Progenitor cell of endocrine pancreas (in vitro differentiated cells): Measurements from ENCODE around the gene GPR35. TPM values are rescaled to one million over a fixed set of nuclear protein-coding genes. Genes with fewer than 3 reads are reported as not detected.

Experiments
- DNase-seq: peaks from one replicate; pipeline ENCODE4 v3.0.0; 2021; ENCODE audit warnings: low spot score; ENCODE audit not compliant: unreplicated experiment
- H3K27ac Mint-ChIP-seq: 2 replicates; pipeline ENCODE4 v1.8.0; 2021; ENCODE audit warnings: mild to moderate bottlenecking, moderate library complexity, mixed read lengths
- H3K27me3 Mint-ChIP-seq: 2 replicates; pipeline ENCODE4 v1.8.0; 2021; ENCODE audit warnings: mixed read lengths
- H3K36me3 Mint-ChIP-seq: 2 replicates; pipeline ENCODE4 v1.8.0; 2022; ENCODE audit warnings: mixed read lengths; ENCODE audit not compliant: insufficient read depth
- H3K4me1 Mint-ChIP-seq: 2 replicates; pipeline ENCODE4 v1.8.0; 2021; ENCODE audit warnings: low read depth, mixed read lengths
- H3K4me3 Mint-ChIP-seq: 2 replicates; pipeline ENCODE4 v1.8.0; 2021; ENCODE audit warnings: low read depth, mild to moderate bottlenecking, moderate library complexity, mixed read lengths
- H3K9me3 Mint-ChIP-seq: 2 replicates; pipeline ENCODE4 v1.8.0; 2021; ENCODE audit warnings: low read depth, mixed read lengths
- CTCF ChIP-seq: fragments of 200-600 bp; sonication (generic); IDR thresholded peaks from one replicate; pipeline ENCODE4 v1.5.0; 2021; ENCODE audit warnings: antibody characterized with exemption, mild to moderate bottlenecking; ENCODE audit not compliant: unreplicated experiment
- total RNA-seq: library from RNA; stranded (reverse); gene quantifications from 2 replicates; pipeline ENCODE4 v1.2.1, GENCODE V29; 2021

Gene GPR35
- total RNA-seq, 1 donor from 2014 or later = 6.5 TPM

GRCh38 chr2:240590681-240591111 lies 34.6 kb upstream of the GPR35 start:
- H3K27me3 Mint-ChIP-seq = no peaks in the 10 kb centered on the region
- H3K27ac Mint-ChIP-seq = no peak overlapping the region
- H3K36me3 Mint-ChIP-seq = no peaks in the 10 kb centered on the region
- no peak for TF ChIP-seq CTCF
- no peak overlapping the region for H3K4me3 Mint-ChIP-seq
- no peak for DNase-seq
- H3K9me3 Mint-ChIP-seq = no peaks in the 10 kb centered on the region
- peaks cover 18% of the 10 kb centered on the region for H3K4me1 Mint-ChIP-seq

GRCh38 chr2:240591226-240591625 lies 34.1 kb upstream of the GPR35 start:
- no peaks in the 10 kb centered on the region for H3K9me3 Mint-ChIP-seq
- no peaks in the 10 kb centered on the region for H3K27me3 Mint-ChIP-seq
- H3K27ac Mint-ChIP-seq = no peak overlapping the region
- TF ChIP-seq CTCF = no peak
- no peaks in the 10 kb centered on the region for H3K36me3 Mint-ChIP-seq
- DNase-seq = no peak
- H3K4me1 Mint-ChIP-seq = peaks cover 15% of the 10 kb centered on the region
- no peak overlapping the region for H3K4me3 Mint-ChIP-seq

- no peaks in the 10 kb centered on the region for H3K9me3 Mint-ChIP-seq
- no peaks in the 10 kb centered on the region for H3K36me3 Mint-ChIP-seq
- H3K27ac Mint-ChIP-seq = no peak overlapping the region
- no peak for DNase-seq
- peaks cover 15% of the 10 kb centered on the region for H3K4me1 Mint-ChIP-seq
- no peak overlapping the region for H3K4me3 Mint-ChIP-seq
- TF ChIP-seq CTCF = no peak
- no peaks in the 10 kb centered on the region for H3K27me3 Mint-ChIP-seq
Measured at GRCh38 chr2:240591784-240592183, 33.5 kb upstream of the GPR35 start.

- H3K9me3 Mint-ChIP-seq = no peaks in the 10 kb centered on the region
- H3K36me3 Mint-ChIP-seq = no peaks in the 10 kb centered on the region
- H3K27me3 Mint-ChIP-seq = no peaks in the 10 kb centered on the region
- peaks cover 4% of the 10 kb centered on the region for H3K4me1 Mint-ChIP-seq
- DNase-seq = no peak
- peak overlapping the region; percentile 24 for H3K27ac Mint-ChIP-seq
- TF ChIP-seq CTCF = no peak
- no peak overlapping the region for H3K4me3 Mint-ChIP-seq
Measured at GRCh38 chr2:240593026-240593702, 32.1 kb upstream of the GPR35 start.

- no peaks in the 10 kb centered on the region for H3K4me1 Mint-ChIP-seq
- no peaks in the 10 kb centered on the region for H3K27me3 Mint-ChIP-seq
- no peak for DNase-seq
- no peaks in the 10 kb centered on the region for H3K36me3 Mint-ChIP-seq
- no peak overlapping the region for H3K4me3 Mint-ChIP-seq
- no peaks in the 10 kb centered on the region for H3K9me3 Mint-ChIP-seq
- H3K27ac Mint-ChIP-seq = no peak overlapping the region
- no peak for TF ChIP-seq CTCF
Measured at GRCh38 chr2:240593703-240594451, 31.4 kb upstream of the GPR35 start.
